ENCODE results near the gene SAMD10. TPM values are rescaled to one million over a fixed set of nuclear protein-coding genes. Genes with fewer than 3 reads are reported as not detected.
"Not testable (repeated sequence)": the region's sequence is repeated elsewhere in the genome, so short reads cannot be mapped to it uniquely, and the experiment has no call there.

The SAMD10 gene
- total RNA-seq, 1 experiment from 2014 or later, result 5.7 TPM

- Histone ChIP-seq H3T11ph (ENCODE audit: low read length) (no peak overlapping the region), H3K4ac (ENCODE audit: low read depth, low read length) (no peak overlapping the region), H4K91ac (ENCODE audit: insufficient read length, low read depth, low read length) (no peak overlapping the region), H3K4me2 (ENCODE audit: insufficient read depth, insufficient read length, low read length) (no peak overlapping the region), H3K23me2 (ENCODE audit: insufficient read length, low read depth, low read length, poor library complexity, severe bottlenecking) (peaks cover 7% of the 10 kb centered on the region), H2BK20ac (ENCODE audit: low read depth, low read length, poor library complexity, severe bottlenecking) (no peak overlapping the region), H2BK12ac (ENCODE audit: insufficient read length, low read depth, low read length) (no peak overlapping the region), H3K79me2 (ENCODE audit: insufficient read depth, low read length) (no peaks in the 10 kb centered on the region), H3K9ac (ENCODE audit: extremely low read depth, insufficient read length, low read length) (no peak overlapping the region), H2AFZ (ENCODE audit: low read length) (no peak overlapping the region), H2BK15ac (ENCODE audit: low read depth, low read length) (no peak overlapping the region), H3K4me1 (ENCODE audit: insufficient read depth, low read length) (no peaks in the 10 kb centered on the region; the same call in 1 of the 2 replicates), H4K20me1 (ENCODE audit: control insufficient read depth, insufficient read depth, insufficient read length) (no peaks in the 10 kb centered on the region), H4K8ac (replicated peaks; ENCODE audit: insufficient read length, low read depth, low read length) (no peak overlapping the region), H3K79me1 (ENCODE audit: insufficient read depth, low read depth, low read length, poor library complexity, severe bottlenecking) (no peaks in the 10 kb centered on the region), H3K9me3 (ENCODE audit: control insufficient read depth, low read depth, low read length) (peaks cover 23% of the 10 kb centered on the region), H3K27ac (ENCODE audit: insufficient read length, low read depth, low read length) (no peak overlapping the region), H3K18ac (ENCODE audit: insufficient read length, low read depth, low read length) (no peak overlapping the region), H2AK5ac (ENCODE audit: insufficient read length, low read length) (no peak overlapping the region), H3K14ac (ENCODE audit: insufficient read depth, low read length) (no peak overlapping the region), H2BK5ac (ENCODE audit: insufficient read length, low read length) (no peak overlapping the region), H4K5ac (ENCODE audit: insufficient read length, low read depth, low read length) (no peak overlapping the region), H3K23ac (ENCODE audit: insufficient read length, low read depth, low read length) (no peak overlapping the region), H3K27me3 (ENCODE audit: insufficient read depth, low read length) (no peaks in the 10 kb centered on the region), H2BK120ac (ENCODE audit: low read depth, low read length, poor library complexity, severe bottlenecking) (no peak overlapping the region), H3K56ac (ENCODE audit: insufficient read length, low read depth, low read length) (no peak overlapping the region)
- Mint-ChIP-seq H3K4me3 (no peak overlapping the region), H3K4me1 (peaks cover 21 to 23% of the 10 kb centered on the region in 2 experiments), H3K27ac (no peak overlapping the region; a peak in 1 of 7 replicates), H3K9me3 (peaks cover 2 to 7% of the 10 kb centered on the region in 2 experiments; a peak in 3 of 5 replicates), H3K27me3 (ENCODE audit: low read depth) (no peaks in the 10 kb centered on the region), H3K36me3 (ENCODE audit: insufficient read depth in 1 of 3, low read depth in 3 of 3) (peaks cover 13 to 52% (median 48%) of the 10 kb centered on the region in 3 experiments; a peak in 6 of 7 replicates)
- WGBS (ENCODE audit: extremely low coverage, insufficient read length, low lambda C conversion rate), result no CpG with 5 or more reads among the region's 26 CpGs
- TF ChIP-seq, protein P1, sequence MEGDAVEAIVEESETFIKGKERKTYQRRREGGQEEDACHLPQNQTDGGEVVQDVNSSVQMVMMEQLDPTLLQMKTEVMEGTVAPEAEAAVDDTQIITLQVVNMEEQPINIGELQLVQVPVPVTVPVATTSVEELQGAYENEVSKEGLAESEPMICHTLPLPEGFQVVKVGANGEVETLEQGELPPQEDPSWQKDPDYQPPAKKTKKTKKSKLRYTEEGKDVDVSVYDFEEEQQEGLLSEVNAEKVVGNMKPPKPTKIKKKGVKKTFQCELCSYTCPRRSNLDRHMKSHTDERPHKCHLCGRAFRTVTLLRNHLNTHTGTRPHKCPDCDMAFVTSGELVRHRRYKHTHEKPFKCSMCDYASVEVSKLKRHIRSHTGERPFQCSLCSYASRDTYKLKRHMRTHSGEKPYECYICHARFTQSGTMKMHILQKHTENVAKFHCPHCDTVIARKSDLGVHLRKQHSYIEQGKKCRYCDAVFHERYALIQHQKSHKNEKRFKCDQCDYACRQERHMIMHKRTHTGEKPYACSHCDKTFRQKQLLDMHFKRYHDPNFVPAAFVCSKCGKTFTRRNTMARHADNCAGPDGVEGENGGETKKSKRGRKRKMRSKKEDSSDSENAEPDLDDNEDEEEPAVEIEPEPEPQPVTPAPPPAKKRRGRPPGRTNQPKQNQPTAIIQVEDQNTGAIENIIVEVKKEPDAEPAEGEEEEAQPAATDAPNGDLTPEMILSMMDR (conservative IDR thresholded peaks at IDR 0.05), result no peak
- DNase-seq, result no peak
Observed at GRCh38 chr20:63961664-63962425, 17.6 kb downstream of the SAMD10 start.

GRCh38 chr20:63960654-63961621, 18.5 kb downstream of the SAMD10 start:
- not testable (repeated sequence) for H2AK5ac ChIP-seq (ENCODE audit: insufficient read length, low read length); H3K4me1 ChIP-seq (ENCODE audit: insufficient read depth, low read length); H3K27ac ChIP-seq (ENCODE audit: insufficient read length, low read depth, low read length); H3K23ac ChIP-seq (ENCODE audit: insufficient read length, low read depth, low read length); H2BK15ac ChIP-seq (ENCODE audit: low read depth, low read length); H2BK5ac ChIP-seq (ENCODE audit: insufficient read length, low read length); H4K8ac ChIP-seq (replicated peaks; ENCODE audit: insufficient read length, low read depth, low read length); H3K27me3 Mint-ChIP-seq (ENCODE audit: low read depth); H3T11ph ChIP-seq (ENCODE audit: low read length); H2BK12ac ChIP-seq (ENCODE audit: insufficient read length, low read depth, low read length); H4K20me1 ChIP-seq (ENCODE audit: control insufficient read depth, insufficient read depth, insufficient read length); H4K91ac ChIP-seq (ENCODE audit: insufficient read length, low read depth, low read length); H2BK20ac ChIP-seq (ENCODE audit: low read depth, low read length, poor library complexity, severe bottlenecking); H3K9ac ChIP-seq (ENCODE audit: extremely low read depth, insufficient read length, low read length); H3K14ac ChIP-seq (ENCODE audit: insufficient read depth, low read length); H3K27ac Mint-ChIP-seq; H4K5ac ChIP-seq (ENCODE audit: insufficient read length, low read depth, low read length); H2BK120ac ChIP-seq (ENCODE audit: low read depth, low read length, poor library complexity, severe bottlenecking); H2AFZ ChIP-seq (ENCODE audit: low read length); H3K9me3 Mint-ChIP-seq; H3K18ac ChIP-seq (ENCODE audit: insufficient read length, low read depth, low read length); H3K4ac ChIP-seq (ENCODE audit: low read depth, low read length); H3K4me3 Mint-ChIP-seq; H3K4me2 ChIP-seq (ENCODE audit: insufficient read depth, insufficient read length, low read length); H3K27me3 ChIP-seq (ENCODE audit: insufficient read depth, low read length); H3K56ac ChIP-seq (ENCODE audit: insufficient read length, low read depth, low read length); DNase-seq; H3K79me2 ChIP-seq (ENCODE audit: insufficient read depth, low read length); H3K79me1 ChIP-seq (ENCODE audit: insufficient read depth, low read depth, low read length, poor library complexity, severe bottlenecking)
- H3K23me2 ChIP-seq (ENCODE audit: insufficient read length, low read depth, low read length, poor library complexity, severe bottlenecking), result peaks cover 11% of the 10 kb centered on the region
- Mint-ChIP-seq H3K4me1 (peaks cover 21 to 23% of the 10 kb centered on the region in 2 experiments), H3K36me3 (ENCODE audit: insufficient read depth in 1 of 3, low read depth in 3 of 3) (peaks cover 10 to 42% (median 39%) of the 10 kb centered on the region in 3 experiments; a peak in 6 of 7 replicates)
- WGBS (ENCODE audit: extremely low coverage, insufficient read length, low lambda C conversion rate), result no CpG with 5 or more reads among the region's 15 CpGs
- peaks cover 14% of the 10 kb centered on the region for H3K9me3 ChIP-seq (ENCODE audit: control insufficient read depth, low read depth, low read length)

Data from H9 (cell line).